Neural cell (in vitro differentiated cells): ENCODE results near the gene CRADD.

ENCODE experiments used
- CTCF ChIP-seq: fragments of 450-650 bp; IDR thresholded peaks from 2 replicates; pipeline ENCODE4 v1.5.1; 2014; ENCODE audit warnings: antibody characterized with exemption, mild to moderate bottlenecking, moderate library complexity; ENCODE audit not compliant: poor library complexity, severe bottlenecking
- EZH2 ChIP-seq: fragments of 200-600, 300-800 bp; shearing (Covaris generic), sonication (generic); IDR thresholded peaks from 2 replicates; pipeline ENCODE4 v1.6.1; 2014; ENCODE audit warnings: antibody characterized with exemption, low read length, borderline replicate concordance, mild to moderate bottlenecking; ENCODE audit not compliant: insufficient read depth, poor library complexity, severe bottlenecking
- MXI1 ChIP-seq: fragments of 450-650 bp; conservative IDR thresholded peaks from 2 replicates; pipeline ENCODE4 v1.6.1; 2014; ENCODE audit warnings: antibody characterized with exemption, mild to moderate bottlenecking; ENCODE audit not compliant: poor library complexity, severe bottlenecking
- POLR2AphosphoS5 ChIP-seq: IDR thresholded peaks from 2 replicates; pipeline ENCODE4 v1.6.1; 2012

- TF ChIP-seq EZH2 (no peak), CTCF (no peak), POLR2AphosphoS5 (no peak), MXI1 (no peak)
Observed at GRCh38 chr12:93743999-93744689, 67.0 kb downstream of the CRADD start.
